SH-SY5Y (cell line): ENCODE data around the gene CDCA7L.

Source experiments
- GATA2 ChIP-seq: IDR thresholded peaks from 2 replicates; pipeline ENCODE4 v1.6.1; 2011; ENCODE audit warnings: mild to moderate bottlenecking, low read depth, low read length
- GATA3 ChIP-seq: IDR thresholded peaks from 2 replicates; pipeline ENCODE4 v1.6.1; 2011; ENCODE audit warnings: low read depth, mild to moderate bottlenecking, low read length, moderate library complexity

GRCh38 chr7:21869785-21870402 lies 75.8 kb downstream of the CDCA7L start:
- TF ChIP-seq GATA3 (no peak), GATA2 (no peak)
